HG03159 (cell line): ENCODE measurements around the gene SMIM32.

Experiments
- ATAC-seq: cut with Tn5 transposase; IDR thresholded peaks from one replicate; pipeline ENCODE4 v1.9.1; 2021; ENCODE audit warnings: mild to moderate bottlenecking, moderate library complexity; ENCODE audit not compliant: unreplicated experiment

Gene SMIM32

GRCh38 chr5:136190091-136190720 is 2.8 kb downstream of the SMIM32 start:
- ATAC-seq, result no peak

- no peak for ATAC-seq
These were observed 4.1 kb downstream of the SMIM32 start for GRCh38 chr5:136188859-136189258.

- no peak for ATAC-seq
These were observed 6.2 kb downstream of the SMIM32 start for GRCh38 chr5:136186796-136187195.

- ATAC-seq, result no peak
These were observed 6.8 kb downstream of the SMIM32 start for GRCh38 chr5:136185974-136186665.

GRCh38 chr5:136182618-136183017 is 10.3 kb downstream of the SMIM32 start:
- ATAC-seq, result no peak

- peak; percentile 63 for ATAC-seq
These were observed 18.8 kb downstream of the SMIM32 start for GRCh38 chr5:136174021-136174659.

GRCh38 chr5:136169218-136169617 is 23.7 kb downstream of the SMIM32 start:
- no peak for ATAC-seq

GRCh38 chr5:136166909-136167308 is 26.1 kb downstream of the SMIM32 start:
- ATAC-seq, result peak; percentile 83

GRCh38 chr5:136164226-136164625 is 28.7 kb downstream of the SMIM32 start:
- ATAC-seq, result no peak

- no peak for ATAC-seq
These were observed 31.0 kb downstream of the SMIM32 start for GRCh38 chr5:136162008-136162407.

GRCh38 chr5:136159457-136159856 is 33.5 kb downstream of the SMIM32 start:
- no peak for ATAC-seq

GRCh38 chr5:136157514-136157913 is 35.4 kb downstream of the SMIM32 start:
- ATAC-seq, result no peak

- ATAC-seq, result no peak
These were observed 37.2 kb downstream of the SMIM32 start for GRCh38 chr5:136155761-136156160.

GRCh38 chr5:136155078-136155477 is 37.9 kb downstream of the SMIM32 start:
- ATAC-seq, result no peak

GRCh38 chr5:136153581-136154236 is 39.3 kb downstream of the SMIM32 start:
- no peak for ATAC-seq

GRCh38 chr5:136149891-136150290 is 43.1 kb downstream of the SMIM32 start:
- ATAC-seq, result no peak

- no peak for ATAC-seq
These were observed 45.3 kb downstream of the SMIM32 start for GRCh38 chr5:136147632-136148031.

- no peak for ATAC-seq
These were observed 46.8 kb downstream of the SMIM32 start for GRCh38 chr5:136146201-136146600.

- ATAC-seq, result peak; percentile 40
These were observed 47.9 kb downstream of the SMIM32 start for GRCh38 chr5:136145030-136145429.

- no peak for ATAC-seq
These were observed 49.2 kb downstream of the SMIM32 start for GRCh38 chr5:136143763-136144162.

GRCh38 chr5:136143312-136143711 is 49.6 kb downstream of the SMIM32 start:
- no peak for ATAC-seq

- ATAC-seq, result peak; percentile 86
These were observed 51.4 kb downstream of the SMIM32 start for GRCh38 chr5:136141561-136141960.
